HG03108 (cell line): ENCODE measurements around the gene SELENOW.

Source experiments
- ATAC-seq: cut with Tn5 transposase; IDR thresholded peaks from one replicate; pipeline ENCODE4 v1.9.1; 2021; ENCODE audit warnings: moderate library complexity; ENCODE audit not compliant: unreplicated experiment

Gene SELENOW

GRCh38 chr19:47820410-47820809 lies 41.9 kb downstream of the SELENOW start:
- ATAC-seq: no peak

- no peak for ATAC-seq
Observed at GRCh38 chr19:47821460-47822020, 43.0 kb downstream of the SELENOW start, which contains the start of gene CRX. CRX (plus strand) TSS chr19:47821937; CDS start chr19:47834444, 12,507 bp downstream.

- no peak for ATAC-seq
Observed at GRCh38 chr19:47824396-47824795, 45.9 kb downstream of the SELENOW start.

- no peak for ATAC-seq
Observed at GRCh38 chr19:47826800-47827199, 48.3 kb downstream of the SELENOW start.

- ATAC-seq: no peak
Observed at GRCh38 chr19:47832723-47833122, 54.2 kb downstream of the SELENOW start.
